Nephron (organoid): Measurements from ENCODE around the gene STOX1.

ENCODE experiments used
- H3K27ac Mint-ChIP-seq, 3 experiments: 2 replicates each; pipeline ENCODE4 v1.8.0; 2020; ENCODE audit warnings: mixed read lengths in 3 of 3, mild to moderate bottlenecking in 2 of 3, moderate library complexity in 1 of 3
- H3K27me3 Mint-ChIP-seq: 2 replicates; pipeline ENCODE4 v1.8.0; 2021; ENCODE audit warnings: low read depth, mild to moderate bottlenecking, moderate library complexity, mixed read lengths
- H3K36me3 Mint-ChIP-seq: 2 replicates; pipeline ENCODE4 v1.8.0; 2020; ENCODE audit warnings: low read depth, mixed read lengths
- H3K4me1 Mint-ChIP-seq: 2 replicates; pipeline ENCODE4 v1.8.0; 2020; ENCODE audit warnings: mixed read lengths
- H3K4me3 Mint-ChIP-seq, 3 experiments: 2 replicates each; pipeline ENCODE4 v1.8.0; 2020; ENCODE audit warnings: mild to moderate bottlenecking in 3 of 3, mixed read lengths in 3 of 3, moderate library complexity in 2 of 3
- H3K9me3 Mint-ChIP-seq: 2 replicates; pipeline ENCODE4 v1.8.0; 2020; ENCODE audit warnings: mixed read lengths
- TF ChIP-seq, protein P1 (sequence below), 3 experiments: fragments of 200-600 bp; sonication (generic); IDR thresholded peaks; one replicate each; pipeline ENCODE4 v1.5.0; 2021; ENCODE audit warnings: antibody characterized with exemption in 3 of 3; ENCODE audit not compliant: unreplicated experiment in 3 of 3

Gene STOX1, protein sequence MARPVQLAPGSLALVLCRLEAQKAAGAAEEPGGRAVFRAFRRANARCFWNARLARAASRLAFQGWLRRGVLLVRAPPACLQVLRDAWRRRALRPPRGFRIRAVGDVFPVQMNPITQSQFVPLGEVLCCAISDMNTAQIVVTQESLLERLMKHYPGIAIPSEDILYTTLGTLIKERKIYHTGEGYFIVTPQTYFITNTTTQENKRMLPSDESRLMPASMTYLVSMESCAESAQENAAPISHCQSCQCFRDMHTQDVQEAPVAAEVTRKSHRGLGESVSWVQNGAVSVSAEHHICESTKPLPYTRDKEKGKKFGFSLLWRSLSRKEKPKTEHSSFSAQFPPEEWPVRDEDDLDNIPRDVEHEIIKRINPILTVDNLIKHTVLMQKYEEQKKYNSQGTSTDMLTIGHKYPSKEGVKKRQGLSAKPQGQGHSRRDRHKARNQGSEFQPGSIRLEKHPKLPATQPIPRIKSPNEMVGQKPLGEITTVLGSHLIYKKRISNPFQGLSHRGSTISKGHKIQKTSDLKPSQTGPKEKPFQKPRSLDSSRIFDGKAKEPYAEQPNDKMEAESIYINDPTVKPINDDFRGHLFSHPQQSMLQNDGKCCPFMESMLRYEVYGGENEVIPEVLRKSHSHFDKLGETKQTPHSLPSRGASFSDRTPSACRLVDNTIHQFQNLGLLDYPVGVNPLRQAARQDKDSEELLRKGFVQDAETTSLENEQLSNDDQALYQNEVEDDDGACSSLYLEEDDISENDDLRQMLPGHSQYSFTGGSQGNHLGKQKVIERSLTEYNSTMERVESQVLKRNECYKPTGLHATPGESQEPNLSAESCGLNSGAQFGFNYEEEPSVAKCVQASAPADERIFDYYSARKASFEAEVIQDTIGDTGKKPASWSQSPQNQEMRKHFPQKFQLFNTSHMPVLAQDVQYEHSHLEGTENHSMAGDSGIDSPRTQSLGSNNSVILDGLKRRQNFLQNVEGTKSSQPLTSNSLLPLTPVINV

DNA sequence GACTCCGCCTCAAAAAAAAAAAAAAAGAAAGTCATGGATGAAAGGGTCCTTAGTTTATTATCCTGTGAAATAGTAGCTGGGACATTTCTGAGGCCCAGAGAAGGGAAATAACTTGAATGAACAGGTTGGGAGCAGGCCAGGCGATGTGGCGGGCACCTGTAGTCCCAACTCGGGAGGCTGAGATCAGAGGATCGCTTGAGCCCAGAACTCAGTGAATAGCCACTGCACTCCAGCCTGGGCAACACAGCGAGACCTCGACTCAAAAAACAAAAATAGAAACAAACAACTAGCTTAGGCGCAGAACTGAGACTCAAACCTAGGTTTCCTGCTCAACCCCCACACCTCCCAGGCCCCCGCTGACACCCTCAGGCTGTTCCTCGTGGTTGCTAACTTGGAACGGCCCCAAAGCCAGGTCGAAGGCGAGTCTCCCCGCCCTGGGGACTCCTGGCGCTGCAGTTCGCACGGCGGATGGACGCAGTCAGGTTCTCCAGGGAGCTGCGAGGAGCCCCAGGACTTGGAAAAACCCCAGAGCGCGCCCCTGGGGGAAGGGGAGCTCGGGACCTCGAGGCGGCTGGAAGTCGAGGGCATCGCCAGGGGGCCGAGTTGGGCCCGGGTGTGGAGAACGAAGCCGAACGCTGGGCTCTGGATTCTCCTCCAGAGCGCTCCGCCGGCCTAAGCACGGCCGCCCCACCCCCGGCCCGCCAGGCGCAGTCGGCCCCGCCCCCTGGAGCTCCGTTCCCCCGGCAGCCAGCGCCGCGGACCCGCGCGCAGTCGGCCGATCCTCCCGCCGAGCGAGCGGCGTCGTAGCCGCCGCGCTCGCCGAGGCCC lies at the start of gene STOX1:
Gene STOX1 (plus strand): TSS at position 768 of the 828 bp plus-strand sequence. CDS start 93 bp downstream, outside the sequence.
- Mint-ChIP-seq H3K27me3 (peaks cover 11% of the 10 kb centered on the region), H3K4me1 (no peaks in the 10 kb centered on the region), H3K36me3 (no peaks in the 10 kb centered on the region), H3K9me3 (no peaks in the 10 kb centered on the region), H3K27ac (peak within 1 kb of the TSS; percentile 55 to 90 (median 76)), H3K4me3 (peak within 1 kb of the TSS; percentile 85 to 90 (median 90))
- TF ChIP-seq, protein P1, sequence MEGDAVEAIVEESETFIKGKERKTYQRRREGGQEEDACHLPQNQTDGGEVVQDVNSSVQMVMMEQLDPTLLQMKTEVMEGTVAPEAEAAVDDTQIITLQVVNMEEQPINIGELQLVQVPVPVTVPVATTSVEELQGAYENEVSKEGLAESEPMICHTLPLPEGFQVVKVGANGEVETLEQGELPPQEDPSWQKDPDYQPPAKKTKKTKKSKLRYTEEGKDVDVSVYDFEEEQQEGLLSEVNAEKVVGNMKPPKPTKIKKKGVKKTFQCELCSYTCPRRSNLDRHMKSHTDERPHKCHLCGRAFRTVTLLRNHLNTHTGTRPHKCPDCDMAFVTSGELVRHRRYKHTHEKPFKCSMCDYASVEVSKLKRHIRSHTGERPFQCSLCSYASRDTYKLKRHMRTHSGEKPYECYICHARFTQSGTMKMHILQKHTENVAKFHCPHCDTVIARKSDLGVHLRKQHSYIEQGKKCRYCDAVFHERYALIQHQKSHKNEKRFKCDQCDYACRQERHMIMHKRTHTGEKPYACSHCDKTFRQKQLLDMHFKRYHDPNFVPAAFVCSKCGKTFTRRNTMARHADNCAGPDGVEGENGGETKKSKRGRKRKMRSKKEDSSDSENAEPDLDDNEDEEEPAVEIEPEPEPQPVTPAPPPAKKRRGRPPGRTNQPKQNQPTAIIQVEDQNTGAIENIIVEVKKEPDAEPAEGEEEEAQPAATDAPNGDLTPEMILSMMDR (IDR thresholded peaks at IDR 0.05; ENCODE audit: unreplicated experiment in 3 of 3), result no peak

DNA sequence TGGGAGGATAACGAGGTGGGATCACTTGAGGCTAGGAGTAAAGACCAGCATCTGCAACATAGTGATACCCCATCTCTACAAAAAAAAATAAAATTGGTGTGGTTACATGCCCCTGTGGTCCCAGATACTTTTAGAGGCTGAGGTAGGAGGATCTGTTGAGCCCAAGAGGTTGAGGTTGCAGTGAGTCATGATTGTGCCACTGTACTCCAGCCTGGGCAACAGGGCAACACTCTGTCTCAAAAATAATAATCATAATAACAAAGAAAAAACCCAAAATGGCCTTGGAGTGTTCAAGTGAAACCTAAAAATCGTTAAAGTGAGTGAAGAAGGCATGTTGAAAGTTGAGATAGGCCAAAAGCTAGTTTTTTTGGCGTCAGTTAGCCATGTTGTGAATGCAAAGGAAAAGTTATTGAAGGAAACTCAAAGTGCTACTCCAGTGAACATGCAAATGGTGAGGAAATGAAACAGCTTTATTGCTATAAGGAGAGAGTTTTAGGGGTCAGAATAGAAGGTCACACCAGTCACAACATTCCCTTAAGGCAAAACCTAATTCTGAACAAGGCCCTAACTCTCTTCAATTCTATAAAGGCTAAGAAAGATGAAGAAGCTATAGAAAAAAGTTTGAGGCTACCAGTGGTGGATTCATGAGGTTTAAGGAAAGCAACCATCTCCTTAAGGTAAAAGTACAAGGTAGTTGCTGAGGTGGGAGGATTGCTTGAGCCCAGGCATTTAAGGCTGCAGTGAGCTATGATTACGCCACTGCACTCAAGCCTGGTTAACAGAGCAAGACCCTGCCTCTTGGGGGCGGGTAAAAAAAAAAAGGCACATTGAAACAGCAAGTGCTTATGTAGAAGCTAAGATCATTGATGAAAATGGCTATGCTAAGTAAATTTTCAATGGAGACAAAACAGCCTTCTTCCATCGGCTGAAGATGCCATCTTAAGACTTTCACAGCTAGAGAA lies 45.4 kb upstream of the STOX1 start:
- Mint-ChIP-seq H3K27me3 (no peaks in the 10 kb centered on the region), H3K27ac (no peak overlapping the region), H3K9me3 (no peaks in the 10 kb centered on the region), H3K4me1 (no peaks in the 10 kb centered on the region), H3K4me3 (no peak overlapping the region), H3K36me3 (peaks cover 90% of the 10 kb centered on the region)
- TF ChIP-seq, protein P1 (IDR thresholded peaks at IDR 0.05; ENCODE audit: unreplicated experiment in 3 of 3), result no peak

DNA sequence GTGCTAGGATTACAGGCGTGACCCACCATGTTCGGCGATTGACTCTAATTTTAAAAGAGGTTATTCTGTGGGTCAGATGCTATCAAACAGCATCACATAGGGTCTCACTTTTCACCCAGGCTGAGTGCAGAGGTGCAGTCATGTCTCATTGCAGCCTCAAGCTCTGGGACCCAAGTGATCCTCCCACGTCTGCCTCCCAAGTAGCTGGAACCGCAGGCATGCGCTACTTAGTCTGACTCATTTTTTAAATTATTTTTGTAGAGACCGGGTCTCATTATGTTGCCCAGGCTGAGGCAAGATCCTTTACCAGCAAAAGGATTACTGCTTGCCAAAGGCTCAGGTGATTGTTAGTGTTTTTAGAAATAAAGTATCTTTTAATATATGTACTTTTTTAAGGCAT lies 42.9 kb upstream of the STOX1 start:
- peaks cover 84% of the 10 kb centered on the region for H3K36me3 Mint-ChIP-seq
- no peak overlapping the region for H3K4me3 Mint-ChIP-seq

DNA sequence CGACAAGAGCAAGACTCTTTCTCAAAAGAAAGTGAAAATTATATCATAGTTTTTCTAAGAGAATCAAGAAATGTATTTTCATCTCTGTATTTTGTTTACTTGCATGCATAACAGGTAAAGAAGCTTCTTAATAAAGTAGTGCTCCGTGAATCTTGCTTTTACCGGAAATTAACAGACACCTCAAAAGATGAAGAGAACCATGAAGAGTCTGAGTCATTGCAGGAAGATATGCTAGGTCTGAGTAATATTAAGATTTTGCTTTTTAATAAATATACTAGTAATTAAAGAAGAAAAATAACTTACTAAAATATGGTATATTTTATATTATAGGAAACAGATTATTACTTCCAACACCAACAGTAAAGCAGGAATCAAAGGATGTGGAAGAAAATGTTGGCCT lies 39.5 kb upstream of the STOX1 start:
- H3K4me3 Mint-ChIP-seq, result no peak overlapping the region
- TF ChIP-seq, protein P1 (IDR thresholded peaks at IDR 0.05; ENCODE audit: unreplicated experiment in 3 of 3), result no peak
- no peaks in the 10 kb centered on the region for H3K4me1 Mint-ChIP-seq
- peaks cover 71% of the 10 kb centered on the region for H3K36me3 Mint-ChIP-seq
- no peak overlapping the region for H3K27ac Mint-ChIP-seq
- H3K27me3 Mint-ChIP-seq, result no peaks in the 10 kb centered on the region
- no peaks in the 10 kb centered on the region for H3K9me3 Mint-ChIP-seq

More for the DNA sequence above, 42.9 kb upstream of the STOX1 start:
- H3K27me3 Mint-ChIP-seq, result no peaks in the 10 kb centered on the region
- TF ChIP-seq, protein P1 (IDR thresholded peaks at IDR 0.05; ENCODE audit: unreplicated experiment in 3 of 3), result no peak
- no peaks in the 10 kb centered on the region for H3K4me1 Mint-ChIP-seq
- no peaks in the 10 kb centered on the region for H3K9me3 Mint-ChIP-seq
- no peak overlapping the region for H3K27ac Mint-ChIP-seq
